NT2/D1 (cell line): ENCODE results near the gene RPE65.

Experiments
- SUZ12 ChIP-seq: IDR thresholded peaks from 2 replicates; pipeline ENCODE4 v1.6.1; 2011; ENCODE audit not compliant: insufficient read length, insufficient read depth; ENCODE audit errors: extremely low read depth
- YY1 ChIP-seq: IDR thresholded peaks from 2 replicates; pipeline ENCODE4 v1.6.1; 2011; ENCODE audit not compliant: insufficient read length, insufficient read depth
- ZNF274 ChIP-seq: IDR thresholded peaks from 2 replicates; pipeline ENCODE4 v1.6.1; 2011; ENCODE audit warnings: mild to moderate bottlenecking, low read depth, low read length

- TF ChIP-seq ZNF274 (no peak), YY1 (peak; percentile 59), SUZ12 (no peak)
These were observed 47.1 kb upstream of the RPE65 start, which contains the start of gene DEPDC1 for GRCh38 chr1:68496680-68497357.
